Gastrocnemius medialis (tissue), 4 donors: ENCODE data around the gene SORD. TPM values are rescaled to one million over a fixed set of nuclear protein-coding genes. Genes with fewer than 3 reads are reported as not detected.
"Not testable (repeated sequence)": the region's sequence is repeated elsewhere in the genome, so short reads cannot be mapped to it uniquely, and the experiment has no call there.

Experiments used
- ATAC-seq, 2 donors: fragments of 150-250 bp; one replicate each; pipeline ENCODE4 v1.9.1; 2016
- DNase-seq, 2 donors: peaks; one replicate each; pipeline ENCODE4 v3.0.0-alpha.2; 2019
- H3K27ac ChIP-seq, 4 donors: fragments of 200-600 bp; sonication (generic); 1 replicate in 1 of 4; 2 replicates in 3 of 4; pipeline ENCODE4 v1.5.1; 2016 to 2018; ENCODE audit warnings: mild to moderate bottlenecking in 2 of 4, moderate library complexity in 1 of 4
- H3K27me3 ChIP-seq, 3 donors: fragments of 200-600 bp; sonication (generic) in 2 of 3; 1 replicate in 1 of 3; 2 replicates in 2 of 3; pipeline versions ENCODE4 v1.5.1 to v1.6.0; 2016 to 2019; ENCODE audit warnings: mild to moderate bottlenecking in 1 of 3, moderate library complexity in 1 of 3
- H3K36me3 ChIP-seq, 2 donors: fragments of 200-600 bp; sonication (generic) in 1 of 2; one replicate each; pipeline ENCODE4 v1.5.1; 2017 to 2018
- H3K4me1 ChIP-seq, 2 donors: fragments of 200-600 bp; sonication (generic) in 1 of 2; one replicate each; pipeline ENCODE4 v1.5.1; 2016 to 2017; ENCODE audit warnings: mild to moderate bottlenecking in 2 of 2
- H3K4me3 ChIP-seq, 4 donors: fragments of 200-600 bp; sonication (generic) in 3 of 4; 1 replicate in 1 of 4; 2 replicates in 3 of 4; pipeline ENCODE4 v1.5.1; 2016 to 2019; ENCODE audit warnings: mild to moderate bottlenecking in 2 of 4
- H3K9me3 ChIP-seq, 3 donors: fragments of 200-600 bp; sonication (generic) in 2 of 3; 1 replicate in 1 of 3; 2 replicates in 2 of 3; pipeline ENCODE4 v1.5.1; 2016 to 2019
- CTCF ChIP-seq, 5 experiments: fragments of 450-650 bp in 3 of 5; fragments of 200-600 bp in 2 of 5; sonication (generic) in 2 of 5; IDR thresholded peaks in 4 of 5; conservative IDR thresholded peaks in 1 of 5; 1 replicate in 4 of 5; 2 replicates in 1 of 5; pipeline ENCODE4 v1.5.1; 2016 to 2019; ENCODE audit warnings: antibody characterized with exemption in 5 of 5, mild to moderate bottlenecking in 3 of 5, moderate library complexity in 3 of 5
- POLR2A ChIP-seq, 2 donors: fragments of 450-650 bp; IDR thresholded peaks; one replicate each; pipeline ENCODE4 v1.6.1; 2017; ENCODE audit warnings: antibody characterized with exemption in 2 of 2, mild to moderate bottlenecking in 2 of 2, moderate library complexity in 2 of 2
- in situ Hi-C, 4 donors: fragments of 200-750 bp; cut with MboI; loops; one replicate each; pipeline versions ENCODE4 v1.15.0 to v1.8.0; 2017; ENCODE audit warnings: low sequenced_read_pairs in 4 of 4
- intact Hi-C: fragments of 100-400 bp; cut with DNase I; formaldehyde crosslinking; loops from one replicate; pipeline ENCODE4 v1.15.1; 2023; ENCODE audit warnings: low total_unique reads
- total RNA-seq, 4 donors: library from RNA; depleted of rRNA; stranded (reverse); fragments of >200 nt; gene quantifications; one replicate each; pipeline versions ENCODE4 v1.1.0 to v1.2.3, GENCODE V29; 2016

SORD gene
- total RNA-seq, 4 donors from 2014 or later, result 2.6 to 11.6 (median 3.6) TPM

GRCh38 chr15:45048794-45049631, 26.0 kb downstream of the SORD start:
- Histone ChIP-seq H3K9me3 (no peaks in the 10 kb centered on the region), H3K4me1 (no peaks in the 10 kb centered on the region), H3K27me3 (no peaks in the 10 kb centered on the region), H3K27ac (no peak overlapping the region), H3K4me3 (no peak overlapping the region), H3K36me3 (no peaks in the 10 kb centered on the region)
- TF ChIP-seq CTCF (IDR thresholded peaks at IDR 0.05 in 4 of 5, conservative IDR thresholded peaks at IDR 0.05 in 1 of 5) (no peak), POLR2A (IDR thresholded peaks at IDR 0.05) (no peak)
- DNase-seq (no peak), ATAC-seq (no peak)
- in situ Hi-C loops (loop anchor here in 1 of 4 donors (25.0 kb wide), 1 partner anchor 187 kb away; no protein-coding TSS in a partner anchor), intact Hi-C loops (no loop called here)

- Histone ChIP-seq H3K27me3 (no peaks in the 10 kb centered on the region), H3K27ac (no peak overlapping the region), H3K9me3 (no peaks in the 10 kb centered on the region), H3K4me3 (no peak overlapping the region), H3K36me3 (no peaks in the 10 kb centered on the region), H3K4me1 (no peaks in the 10 kb centered on the region)
- TF ChIP-seq CTCF (IDR thresholded peaks at IDR 0.05 in 4 of 5, conservative IDR thresholded peaks at IDR 0.05 in 1 of 5) (no peak), POLR2A (IDR thresholded peaks at IDR 0.05) (no peak)
- in situ Hi-C loops (no loop called here), intact Hi-C loops (no loop called here)
- ATAC-seq (no peak), DNase-seq (no peak)
Observed at GRCh38 chr15:45050587-45050986, 27.6 kb downstream of the SORD start.

GRCh38 chr15:45052676-45053075, 29.7 kb downstream of the SORD start:
- H3K4me3 ChIP-seq, H3K4me1 ChIP-seq, H3K27ac ChIP-seq, intact Hi-C loops, H3K9me3 ChIP-seq, H3K27me3 ChIP-seq, ATAC-seq, H3K36me3 ChIP-seq, in situ Hi-C loops, DNase-seq: not testable (repeated sequence)

- H3K9me3 ChIP-seq, DNase-seq, ATAC-seq, H3K27ac ChIP-seq, H3K27me3 ChIP-seq, H3K36me3 ChIP-seq, H3K4me3 ChIP-seq, H3K4me1 ChIP-seq, in situ Hi-C loops, intact Hi-C loops: not testable (repeated sequence)
Observed at GRCh38 chr15:45058690-45059675, 36.0 kb downstream of the SORD start.

GRCh38 chr15:45062301-45062700, 39.3 kb downstream of the SORD start:
- H3K36me3 ChIP-seq, H3K4me3 ChIP-seq, H3K9me3 ChIP-seq, intact Hi-C loops, in situ Hi-C loops, H3K27ac ChIP-seq, H3K4me1 ChIP-seq, H3K27me3 ChIP-seq, ATAC-seq, DNase-seq: not testable (repeated sequence)

- ATAC-seq (no peak), DNase-seq (no peak)
- intact Hi-C loops, result no loop called here
- no peaks in the 10 kb centered on the region for H3K4me1 ChIP-seq
- H3K4me3 ChIP-seq, result no peak overlapping the region
- no peaks in the 10 kb centered on the region for H3K36me3 ChIP-seq
- no peak overlapping the region for H3K27ac ChIP-seq
- no peaks in the 10 kb centered on the region for H3K9me3 ChIP-seq
- in situ Hi-C loops, result no loop called here
- no peaks in the 10 kb centered on the region for H3K27me3 ChIP-seq
- no peak for TF ChIP-seq CTCF (IDR thresholded peaks at IDR 0.05 in 4 of 5, conservative IDR thresholded peaks at IDR 0.05 in 1 of 5)
- no peak for TF ChIP-seq POLR2A (IDR thresholded peaks at IDR 0.05)
Observed at GRCh38 chr15:45064386-45064785, 41.4 kb downstream of the SORD start.

GRCh38 chr15:45069942-45070360, 47.0 kb downstream of the SORD start:
- ATAC-seq, intact Hi-C loops: not testable (repeated sequence)

GRCh38 chr15:45073602-45074001, 50.6 kb downstream of the SORD start:
- H3K27ac ChIP-seq, DNase-seq, H3K36me3 ChIP-seq, ATAC-seq, intact Hi-C loops, H3K4me3 ChIP-seq, in situ Hi-C loops, H3K9me3 ChIP-seq, H3K4me1 ChIP-seq, H3K27me3 ChIP-seq: not testable (repeated sequence)

More at GRCh38 chr15:45069942-45070360, 47.0 kb downstream of the SORD start:
- in situ Hi-C loops, H3K36me3 ChIP-seq, H3K9me3 ChIP-seq, H3K27ac ChIP-seq, H3K4me3 ChIP-seq, DNase-seq, H3K27me3 ChIP-seq, H3K4me1 ChIP-seq: not testable (repeated sequence)
